HG03039 (cell line): Measurements from ENCODE around the gene ASB1.
"Not testable (repeated sequence)": the region's sequence is repeated elsewhere in the genome, so short reads cannot be mapped to it uniquely, and the experiment has no call there.

Experiments
- ATAC-seq: cut with Tn5 transposase; IDR thresholded peaks from one replicate; pipeline ENCODE4 v1.9.1; 2021; ENCODE audit warnings: mild to moderate bottlenecking, moderate library complexity; ENCODE audit not compliant: unreplicated experiment

ASB1 gene

GRCh38 chr2:238403632-238404405, 22.9 kb upstream of the ASB1 start:
- ATAC-seq, result no peak

DNA sequence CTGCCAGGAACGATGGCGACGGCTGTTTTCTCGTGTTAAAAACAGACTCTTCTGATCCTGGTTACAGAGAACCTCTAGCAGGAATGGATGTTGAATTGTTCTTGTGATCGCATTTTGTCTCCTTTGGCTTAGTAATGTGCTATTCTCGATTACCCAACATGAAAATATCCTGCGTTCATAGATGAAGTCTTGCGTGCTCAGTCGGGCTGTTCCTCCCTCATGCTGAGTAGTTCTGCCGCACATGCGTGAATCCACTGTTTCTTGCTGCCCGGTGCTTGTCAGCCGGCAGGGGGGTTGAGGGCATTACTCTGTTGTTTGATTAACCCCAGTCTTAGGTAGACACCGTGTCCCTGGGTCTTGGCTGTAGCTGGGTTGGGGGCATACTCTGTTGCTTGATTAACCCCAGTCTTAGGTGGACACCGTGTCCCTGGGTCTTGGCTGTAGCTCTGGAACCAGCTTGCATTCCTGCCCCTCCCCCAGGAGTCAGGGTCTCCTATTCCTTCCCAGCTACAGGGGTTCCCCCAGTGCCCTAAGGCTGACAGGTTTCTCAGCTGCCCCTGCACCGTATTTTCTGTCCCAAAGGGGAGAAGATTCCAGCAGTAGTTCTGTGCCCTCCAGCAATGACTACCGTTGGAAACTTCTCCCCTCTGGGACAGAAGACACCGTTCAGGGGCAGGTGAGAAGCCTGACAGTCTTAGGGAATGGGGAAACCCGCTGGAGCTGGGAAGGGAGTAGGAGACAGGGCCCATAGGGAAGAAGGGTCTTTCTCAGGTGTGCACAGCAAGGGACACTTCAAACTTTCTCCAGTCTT, 22.1 kb upstream of the ASB1 start:
- ATAC-seq, result no peak

DNA sequence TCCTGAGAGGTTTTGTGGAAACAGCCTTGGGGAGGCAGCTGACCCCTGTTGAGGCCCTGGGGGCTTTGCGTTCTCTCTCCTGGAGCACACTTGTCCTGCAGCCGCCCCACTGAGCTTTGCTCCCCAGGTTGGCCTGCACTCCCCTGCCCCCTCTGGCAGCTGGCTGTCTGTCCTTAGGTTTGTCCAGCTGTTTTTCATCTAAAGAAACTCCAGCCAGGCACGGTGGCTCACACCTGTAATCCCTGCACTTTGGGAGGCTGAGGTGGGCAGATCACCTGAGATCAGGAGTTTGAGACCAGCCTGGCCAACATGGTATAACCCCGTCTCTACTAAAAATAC, 21.5 kb upstream of the ASB1 start:
- ATAC-seq, result not testable (repeated sequence)

DNA sequence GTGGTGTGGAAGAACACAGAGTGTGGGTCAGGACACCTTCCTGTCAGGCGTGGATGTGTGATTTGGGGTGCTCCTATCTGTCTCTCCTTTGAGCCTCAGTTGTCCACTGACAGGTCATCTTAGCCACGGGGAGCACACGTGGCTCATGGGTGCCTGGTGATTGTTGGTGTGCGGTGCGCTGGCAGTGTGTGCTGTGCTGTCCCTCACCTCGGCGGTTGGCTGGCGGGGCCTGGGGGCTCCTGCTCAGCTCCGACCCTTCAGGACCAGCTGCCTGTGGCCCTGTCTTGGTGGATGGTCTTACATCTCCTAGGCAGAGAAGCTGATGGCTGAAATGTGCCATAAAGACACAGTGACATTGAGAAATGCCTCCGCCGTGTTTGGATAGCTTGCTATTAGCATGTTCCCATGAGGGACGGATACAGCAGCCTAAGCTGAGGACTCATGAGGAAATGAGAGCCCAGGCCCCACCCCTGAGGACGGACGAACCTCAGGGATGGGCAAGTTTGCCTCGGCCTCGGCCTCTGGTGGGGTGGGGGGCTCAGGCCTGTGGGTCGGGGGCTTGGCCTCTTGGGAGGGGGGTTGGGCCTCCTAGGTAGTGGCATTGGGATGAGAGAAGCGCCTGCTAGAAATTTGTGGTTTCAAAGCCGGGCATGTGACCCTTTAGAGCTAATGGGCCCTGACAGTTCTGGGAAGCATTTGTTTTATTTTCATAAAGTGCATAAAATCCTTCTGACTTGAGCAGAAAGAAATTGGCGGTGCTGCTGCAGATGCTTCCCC, 20.3 kb upstream of the ASB1 start:
- no peak for ATAC-seq

GRCh38 chr2:238406998-238407285, 19.8 kb upstream of the ASB1 start:
- ATAC-seq, result no peak

- ATAC-seq, result no peak
Measured at GRCh38 chr2:238407566-238407965, 19.2 kb upstream of the ASB1 start.

DNA sequence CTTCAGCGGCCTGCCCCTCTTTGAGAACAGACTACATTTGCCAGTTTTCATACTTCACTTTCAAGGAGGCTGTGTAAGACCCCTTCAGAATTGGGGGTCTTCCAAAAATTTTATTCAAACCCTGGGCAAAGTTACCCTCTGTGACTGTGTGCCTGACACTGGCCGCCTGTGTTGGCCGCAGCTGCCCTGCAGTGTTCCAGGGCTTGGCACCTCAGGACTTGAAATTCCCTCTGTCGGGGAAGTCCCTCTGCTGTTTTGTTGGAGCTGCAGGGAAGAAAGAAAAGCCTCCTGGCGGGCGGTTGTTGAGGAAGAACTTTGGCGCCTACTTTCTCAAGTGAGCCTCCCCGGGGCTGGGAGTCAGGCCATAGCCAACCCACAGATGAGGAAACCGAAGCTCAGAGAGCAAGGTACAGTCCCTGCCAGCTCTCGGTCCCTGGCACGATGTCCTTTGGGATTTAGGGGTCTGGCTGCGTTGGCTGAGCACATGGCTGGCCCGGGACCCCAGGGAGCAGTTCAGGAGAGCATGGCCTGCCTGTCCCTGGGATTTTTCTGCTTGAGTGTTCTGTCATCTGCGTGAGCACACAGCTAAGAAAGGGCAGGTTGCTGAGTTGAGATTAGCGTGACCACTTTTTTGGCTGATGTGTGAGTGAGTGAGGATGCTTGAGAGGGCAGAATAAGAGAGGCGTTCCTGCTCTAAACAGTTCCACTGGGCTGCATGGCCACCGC, 17.9 kb upstream of the ASB1 start:
- no peak for ATAC-seq

GRCh38 chr2:238409341-238410199, 17.2 kb upstream of the ASB1 start:
- ATAC-seq, result no peak

- ATAC-seq, result no peak
Measured at GRCh38 chr2:238412067-238412767, 14.5 kb upstream of the ASB1 start.

- ATAC-seq, result no peak
Measured at GRCh38 chr2:238413368-238413767, 13.4 kb upstream of the ASB1 start.

DNA sequence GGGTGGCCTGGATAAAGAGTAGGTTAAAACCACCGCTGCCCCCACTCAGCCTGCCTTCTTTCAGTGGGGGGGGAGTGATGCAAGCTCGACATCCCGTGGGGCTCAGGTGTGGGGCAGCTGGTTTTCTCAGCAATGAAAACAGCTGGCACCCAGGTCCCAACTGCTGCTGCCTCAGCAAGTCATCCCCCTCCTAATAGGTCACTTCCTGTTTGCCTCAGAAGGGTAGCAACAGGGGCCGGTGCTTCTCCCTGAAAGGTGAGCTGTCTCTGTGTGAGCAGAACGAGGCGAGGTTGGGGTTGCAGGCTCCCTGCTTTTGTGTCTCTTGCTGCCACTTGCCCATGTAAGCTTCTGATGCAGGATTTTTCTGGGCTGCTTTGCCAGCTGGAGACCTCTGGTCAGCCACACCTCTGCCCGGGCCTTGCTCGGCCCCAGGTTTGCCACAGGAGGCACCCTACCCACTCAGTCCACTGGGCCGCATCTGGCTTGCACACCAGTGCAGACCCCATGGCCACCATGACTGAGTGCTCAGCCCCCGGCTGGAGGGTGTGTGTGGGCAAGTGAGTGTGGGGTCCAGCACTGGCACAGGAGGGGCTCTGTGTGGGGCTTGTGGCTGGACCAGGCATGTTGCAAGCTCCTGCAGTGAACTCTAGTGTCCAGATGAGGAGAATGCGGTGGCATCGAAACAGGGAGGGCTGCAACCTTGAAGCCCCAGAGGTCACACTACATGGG, 11.5 kb upstream of the ASB1 start:
- no peak for ATAC-seq

DNA sequence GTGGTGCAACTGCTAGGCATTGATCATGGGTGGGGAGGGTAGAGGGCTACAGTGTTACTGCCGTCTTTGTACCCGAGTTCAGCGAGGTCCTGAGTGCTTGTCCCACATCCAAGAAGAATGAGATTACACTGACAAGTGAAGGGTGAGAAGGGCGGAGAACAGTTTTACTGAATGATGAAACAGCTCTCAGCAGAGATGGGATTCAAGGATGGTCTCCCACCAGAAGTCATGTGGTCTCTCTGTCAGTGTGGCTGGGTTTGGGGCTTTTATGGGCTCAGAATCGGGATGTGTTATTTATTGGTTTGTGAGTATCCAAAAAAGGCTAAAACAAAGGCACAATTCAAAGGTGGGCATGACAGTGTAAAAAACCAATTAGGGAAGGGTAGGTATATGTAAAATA, 10.8 kb upstream of the ASB1 start:
- no peak for ATAC-seq

DNA sequence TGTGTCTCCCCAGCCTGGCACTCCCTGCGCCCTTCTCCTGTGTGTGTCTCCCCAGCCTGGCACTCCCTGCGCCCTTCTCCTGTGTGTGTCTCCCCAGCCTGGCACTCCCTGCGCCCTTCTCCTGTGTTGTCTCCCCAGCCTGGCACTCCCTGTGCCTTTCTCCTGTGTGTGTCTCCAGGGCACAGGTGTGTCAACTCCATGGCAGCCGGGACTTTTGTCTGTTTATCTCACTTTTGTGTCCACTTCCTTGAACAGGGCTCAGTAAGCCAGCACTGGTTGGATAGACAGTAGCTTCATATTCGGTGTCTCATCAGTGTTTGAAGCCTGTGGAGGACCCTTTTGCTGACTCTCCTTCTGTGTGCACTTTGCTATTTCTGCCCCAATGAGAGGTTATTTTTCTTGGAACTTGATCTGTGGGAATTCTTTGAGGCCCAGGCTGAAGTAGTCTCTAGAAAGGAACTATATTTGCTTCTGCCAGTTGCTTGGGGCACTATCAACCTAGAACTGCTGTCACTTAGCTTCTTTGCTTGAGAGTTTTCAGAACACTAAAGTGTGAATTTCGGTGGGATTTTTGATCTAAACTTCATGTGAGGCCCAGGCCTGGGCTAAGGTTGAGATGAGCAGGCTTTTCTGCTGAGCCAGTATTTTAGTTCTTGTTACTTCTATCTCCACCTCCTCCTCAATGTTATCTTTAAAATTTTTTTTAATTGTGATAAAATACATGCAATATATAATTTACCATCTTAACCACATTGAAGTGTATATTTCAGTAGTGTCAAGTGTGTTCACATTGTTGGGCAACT, 8.3 kb upstream of the ASB1 start:
- ATAC-seq, result no peak

GRCh38 chr2:238418999-238419546, 7.7 kb upstream of the ASB1 start:
- ATAC-seq, result no peak

DNA sequence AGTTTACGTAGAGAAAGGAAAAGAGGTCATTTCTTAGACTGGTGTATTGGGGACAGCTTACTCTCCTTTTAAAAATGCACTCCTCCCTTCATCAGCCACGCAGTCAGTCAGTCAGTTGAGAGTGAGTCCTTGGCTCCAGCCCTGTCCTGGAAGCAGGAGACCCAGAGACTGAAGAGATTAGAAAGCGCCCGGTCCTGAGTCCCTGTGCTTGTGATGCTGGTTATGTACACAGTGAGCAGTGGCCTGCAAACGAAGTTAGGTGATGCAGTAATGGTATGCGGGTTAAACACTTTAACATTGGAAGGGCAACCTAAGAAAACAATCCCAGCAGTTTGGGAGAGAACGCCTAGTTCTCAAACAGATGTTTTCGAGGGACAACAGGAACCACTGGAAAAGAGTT, 6.3 kb upstream of the ASB1 start:
- no peak for ATAC-seq

GRCh38 chr2:238420878-238421694, 5.6 kb upstream of the ASB1 start:
- ATAC-seq, result no peak

DNA sequence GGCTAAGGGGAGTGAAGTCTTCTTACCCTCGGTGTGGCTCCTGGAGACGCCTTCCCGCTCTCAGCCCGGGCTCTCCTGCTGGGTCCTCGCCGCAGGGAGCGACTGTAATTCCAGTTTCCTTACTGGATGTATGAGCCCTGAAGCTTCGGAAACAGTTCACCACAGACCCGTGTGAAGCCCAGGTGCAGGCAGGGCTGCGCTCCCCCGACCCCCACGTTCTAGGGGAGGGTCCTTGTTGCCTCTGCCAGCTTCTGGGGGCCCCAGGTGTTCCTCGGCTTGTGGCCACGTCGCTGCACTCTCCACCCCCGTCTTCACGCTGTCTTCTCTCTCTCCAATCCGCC, 5.1 kb upstream of the ASB1 start:
- ATAC-seq, result no peak
